GM18870 (cell line): ENCODE results near the gene SGCA.

Experiments used
- ATAC-seq: cut with Tn5 transposase; IDR thresholded peaks from one replicate; pipeline ENCODE4 v1.9.1; 2021; ENCODE audit warnings: moderate library complexity; ENCODE audit not compliant: unreplicated experiment

SGCA gene

GRCh38 chr17:50165867-50166517 is at the start of gene SGCA:
Gene SGCA (plus strand): TSS chr17:50166005. CDS start chr17:50166041, 36 bp downstream.
- ATAC-seq, result no peak

GRCh38 chr17:50117202-50118051 is 48.4 kb upstream of the SGCA start:
- ATAC-seq, result no peak

- no peak for ATAC-seq
Measured at GRCh38 chr17:50118076-50118827, 47.6 kb upstream of the SGCA start.

GRCh38 chr17:50118828-50119218 is 47.0 kb upstream of the SGCA start:
- no peak for ATAC-seq

GRCh38 chr17:50120475-50121253 is 45.1 kb upstream of the SGCA start:
- no peak for ATAC-seq

- ATAC-seq, result no peak
Measured at GRCh38 chr17:50122945-50123344, 42.9 kb upstream of the SGCA start.

- no peak for ATAC-seq
Measured at GRCh38 chr17:50123649-50124349, 42.0 kb upstream of the SGCA start.

GRCh38 chr17:50125420-50125997 is 40.3 kb upstream of the SGCA start:
- no peak for ATAC-seq

GRCh38 chr17:50127697-50128361 is 38.0 kb upstream of the SGCA start:
- ATAC-seq, result no peak

- no peak for ATAC-seq
Measured at GRCh38 chr17:50128441-50129352, 37.1 kb upstream of the SGCA start.

- ATAC-seq, result no peak
Measured at GRCh38 chr17:50129353-50129727, 36.5 kb upstream of the SGCA start.

- ATAC-seq, result no peak
Measured at GRCh38 chr17:50129728-50130558, 35.9 kb upstream of the SGCA start, which contains the start of gene SAMD14. Gene SAMD14 (minus strand): TSS chr17:50130160. CDS start chr17:50124959, 5,201 bp downstream.

- ATAC-seq, result no peak
Measured at GRCh38 chr17:50130559-50131305, 35.1 kb upstream of the SGCA start.

GRCh38 chr17:50132104-50132794 is 33.6 kb upstream of the SGCA start:
- no peak for ATAC-seq

- ATAC-seq, result no peak
Measured at GRCh38 chr17:50133028-50133768, 32.6 kb upstream of the SGCA start.

GRCh38 chr17:50133769-50134099 is 32.1 kb upstream of the SGCA start:
- ATAC-seq, result no peak
